GM12874 (cell line): Measurements from ENCODE around the gene IL37.

Source experiments
- TF ChIP-seq, protein P1 (sequence below): IDR thresholded peaks from 2 replicates; pipeline ENCODE4 v1.5.1; 2011; ENCODE audit warnings: low read depth, mild to moderate bottlenecking, control low read depth, low read length, moderate library complexity; ENCODE audit not compliant: insufficient read depth

The IL37 gene

GRCh38 chr2:112957511-112957910 lies 46.5 kb downstream of the IL37 start:
- TF ChIP-seq, protein P1, sequence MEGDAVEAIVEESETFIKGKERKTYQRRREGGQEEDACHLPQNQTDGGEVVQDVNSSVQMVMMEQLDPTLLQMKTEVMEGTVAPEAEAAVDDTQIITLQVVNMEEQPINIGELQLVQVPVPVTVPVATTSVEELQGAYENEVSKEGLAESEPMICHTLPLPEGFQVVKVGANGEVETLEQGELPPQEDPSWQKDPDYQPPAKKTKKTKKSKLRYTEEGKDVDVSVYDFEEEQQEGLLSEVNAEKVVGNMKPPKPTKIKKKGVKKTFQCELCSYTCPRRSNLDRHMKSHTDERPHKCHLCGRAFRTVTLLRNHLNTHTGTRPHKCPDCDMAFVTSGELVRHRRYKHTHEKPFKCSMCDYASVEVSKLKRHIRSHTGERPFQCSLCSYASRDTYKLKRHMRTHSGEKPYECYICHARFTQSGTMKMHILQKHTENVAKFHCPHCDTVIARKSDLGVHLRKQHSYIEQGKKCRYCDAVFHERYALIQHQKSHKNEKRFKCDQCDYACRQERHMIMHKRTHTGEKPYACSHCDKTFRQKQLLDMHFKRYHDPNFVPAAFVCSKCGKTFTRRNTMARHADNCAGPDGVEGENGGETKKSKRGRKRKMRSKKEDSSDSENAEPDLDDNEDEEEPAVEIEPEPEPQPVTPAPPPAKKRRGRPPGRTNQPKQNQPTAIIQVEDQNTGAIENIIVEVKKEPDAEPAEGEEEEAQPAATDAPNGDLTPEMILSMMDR: no peak

DNA sequence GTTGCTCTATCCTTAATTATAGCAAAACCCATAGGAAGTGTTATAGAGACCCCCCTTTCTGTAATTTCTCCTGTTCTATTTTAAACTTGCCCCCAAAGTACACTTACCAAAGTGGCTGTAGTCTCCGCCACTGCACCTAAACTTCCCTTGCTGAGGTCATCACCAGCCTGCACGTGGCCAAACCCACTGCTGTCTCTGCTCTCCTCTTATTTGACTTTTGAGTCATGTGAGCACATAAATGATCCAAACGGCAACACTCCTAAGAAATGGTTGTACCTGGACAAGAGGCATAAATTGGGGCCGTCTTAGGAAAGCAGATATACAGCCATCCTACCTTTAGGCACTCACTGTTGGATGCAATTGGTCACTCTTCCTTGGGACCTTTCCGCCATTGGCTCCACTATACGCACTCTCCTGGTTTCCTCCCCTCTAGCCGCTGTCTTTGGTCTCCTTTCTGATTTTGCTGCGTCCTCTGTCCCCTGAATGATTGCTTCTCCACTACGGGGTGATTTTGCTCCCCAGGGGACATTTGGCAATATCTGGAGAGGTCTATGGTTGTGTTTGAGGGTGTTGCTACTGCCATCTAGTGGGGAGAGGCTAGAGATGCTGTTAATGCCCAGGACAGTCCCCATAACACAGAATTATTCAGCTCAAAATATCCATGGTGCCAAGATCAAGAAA lies 47.6 kb downstream of the IL37 start:
- TF ChIP-seq, protein P1: peak; percentile 82

- TF ChIP-seq, protein P1: no peak
Measured at GRCh38 chr2:112959109-112959812, 48.3 kb downstream of the IL37 start.

DNA sequence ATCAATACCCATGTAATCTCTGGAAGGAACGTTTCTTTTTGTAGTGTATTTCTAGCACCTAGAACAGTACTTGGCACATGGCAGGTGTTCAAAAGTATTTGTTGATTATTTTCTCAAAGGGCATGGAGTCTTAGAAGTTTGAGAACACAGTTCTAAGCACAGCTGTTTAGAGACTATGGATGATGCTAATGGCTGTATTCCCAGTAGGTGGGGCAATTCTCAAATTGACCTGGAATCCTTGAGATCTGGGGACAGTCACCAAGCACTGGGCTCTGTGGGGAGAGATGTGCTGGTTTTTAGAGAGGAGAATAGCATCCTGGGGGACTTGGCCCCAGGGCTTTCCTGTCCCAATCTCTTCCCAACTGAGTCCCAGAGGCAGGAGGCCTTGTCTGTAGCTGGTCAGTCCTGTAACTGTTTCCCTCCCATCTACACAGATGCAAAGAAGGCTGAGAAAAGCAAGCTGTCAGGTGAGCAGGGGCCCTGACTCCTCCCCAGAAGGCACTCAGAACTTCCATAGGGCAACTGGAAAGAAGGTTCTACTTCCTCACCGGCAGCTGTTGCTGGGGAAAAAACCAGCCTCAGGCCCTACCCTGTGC lies 49.4 kb downstream of the IL37 start:
- TF ChIP-seq, protein P1: no peak

DNA sequence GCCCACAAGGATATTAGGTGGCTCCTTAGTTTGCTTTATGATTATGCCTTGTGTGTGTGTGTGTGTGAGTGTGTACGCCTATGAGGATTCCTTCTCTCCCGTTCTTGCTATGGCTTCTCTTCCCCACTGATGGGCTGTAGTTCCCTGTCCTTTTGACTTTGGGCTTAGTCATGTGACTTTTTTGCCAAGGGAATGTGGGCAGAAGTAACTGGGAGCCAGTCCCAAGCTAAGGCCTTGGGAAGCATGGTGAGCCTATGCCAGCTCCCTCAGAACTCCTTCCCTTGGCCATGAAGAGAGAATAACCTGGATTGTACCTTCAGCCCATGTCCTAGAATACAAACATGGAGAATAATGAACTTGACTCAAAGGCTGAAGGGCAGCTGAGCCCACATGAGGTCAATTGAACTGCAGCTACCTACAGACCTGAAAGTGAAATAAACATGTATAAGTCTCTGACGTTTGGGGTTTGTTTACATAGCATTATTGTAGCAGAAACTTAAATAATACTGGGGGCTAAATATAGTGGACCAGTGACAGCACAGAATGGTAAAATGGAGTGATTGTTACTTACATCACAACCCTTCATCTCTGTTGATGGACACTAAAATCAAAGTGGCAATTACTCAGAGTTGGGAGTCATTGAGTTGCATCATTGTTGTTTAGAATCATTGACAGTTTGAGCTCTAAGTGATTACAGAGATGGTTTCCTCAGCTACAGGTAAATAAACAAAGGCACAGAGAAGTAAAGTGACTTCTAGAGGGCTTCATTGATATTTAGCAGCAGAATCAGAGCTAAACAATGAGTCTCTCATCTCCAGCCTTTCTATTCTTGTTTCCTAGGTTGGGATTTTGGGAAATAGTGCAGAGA lies 51.6 kb downstream of the IL37 start:
- TF ChIP-seq, protein P1: no peak

GRCh38 chr2:112967023-112967422 lies 56.1 kb downstream of the IL37 start:
- TF ChIP-seq, protein P1: no peak
